AG10803 (cell line): ENCODE measurements around the gene TDRD9.
"Not testable (repeated sequence)": the region's sequence is repeated elsewhere in the genome, so short reads cannot be mapped to it uniquely, and the experiment has no call there.

Experiments
- DNase-seq: peaks from one replicate; pipeline ENCODE4 v3.0.0; 2010; ENCODE audit warnings: low read depth
- H3K4me3 ChIP-seq: 2 replicates; pipeline ENCODE4 v1.5.1; 2011; ENCODE audit warnings: mild to moderate bottlenecking, low read length, control low read depth
- CTCF ChIP-seq: conservative IDR thresholded peaks from 2 replicates; pipeline ENCODE4 v1.5.1; 2011; ENCODE audit warnings: mild to moderate bottlenecking, low read length, control low read depth, inconsistent platforms

TDRD9 gene

GRCh38 chr14:103887170-103887501 lies 41.1 kb upstream of the TDRD9 start:
- no peak for TF ChIP-seq CTCF
- no peak for DNase-seq
- no peak overlapping the region for H3K4me3 ChIP-seq

- DNase-seq: no peak
- no peak overlapping the region for H3K4me3 ChIP-seq
- no peak for TF ChIP-seq CTCF
Measured at GRCh38 chr14:103887557-103888115, 40.6 kb upstream of the TDRD9 start.

GRCh38 chr14:103889002-103889312 lies 39.3 kb upstream of the TDRD9 start:
- not testable (repeated sequence) for H3K4me3 ChIP-seq, DNase-seq

GRCh38 chr14:103889313-103890051 lies 38.8 kb upstream of the TDRD9 start:
- no peak overlapping the region for H3K4me3 ChIP-seq
- TF ChIP-seq CTCF: no peak
- peak; percentile 9 for DNase-seq

GRCh38 chr14:103890052-103890371 lies 38.2 kb upstream of the TDRD9 start:
- no peak overlapping the region for H3K4me3 ChIP-seq
- TF ChIP-seq CTCF: no peak
- DNase-seq: no peak

- no peak for DNase-seq
- H3K4me3 ChIP-seq: no peak overlapping the region
- TF ChIP-seq CTCF: no peak
Measured at GRCh38 chr14:103890821-103891666, 37.2 kb upstream of the TDRD9 start.

- no peak overlapping the region for H3K4me3 ChIP-seq
- DNase-seq: no peak
- TF ChIP-seq CTCF: no peak
Measured at GRCh38 chr14:103891667-103892215, 36.5 kb upstream of the TDRD9 start.
